Endothelial cell (in vitro differentiated cells): ENCODE data around the gene LRIG3. TPM values are rescaled to one million over a fixed set of nuclear protein-coding genes. Genes with fewer than 3 reads are reported as not detected.

Source experiments
- DNase-seq: peaks from one replicate; pipeline ENCODE4 v3.0.0; 2021; ENCODE audit warnings: low spot score
- H3K27ac Mint-ChIP-seq: one replicate; pipeline ENCODE4 v1.8.0; 2021; ENCODE audit warnings: mixed read lengths, inconsistent platforms; ENCODE audit not compliant: unreplicated experiment
- H3K27me3 Mint-ChIP-seq: one replicate; pipeline ENCODE4 v1.8.0; 2021; ENCODE audit warnings: mild to moderate bottlenecking, moderate library complexity, mixed read lengths, inconsistent platforms; ENCODE audit not compliant: unreplicated experiment
- H3K36me3 Mint-ChIP-seq: one replicate; pipeline ENCODE4 v1.8.0; 2021; ENCODE audit warnings: mild to moderate bottlenecking, low read depth, mixed read lengths, inconsistent platforms; ENCODE audit not compliant: unreplicated experiment
- H3K4me1 Mint-ChIP-seq: one replicate; pipeline ENCODE4 v1.8.0; 2021; ENCODE audit warnings: mild to moderate bottlenecking, mixed read lengths, inconsistent platforms; ENCODE audit not compliant: unreplicated experiment
- H3K4me3 Mint-ChIP-seq: one replicate; pipeline ENCODE4 v1.8.0; 2021; ENCODE audit warnings: mild to moderate bottlenecking, mixed read lengths, inconsistent platforms; ENCODE audit not compliant: unreplicated experiment
- H3K9me3 Mint-ChIP-seq: one replicate; pipeline ENCODE4 v1.8.0; 2021; ENCODE audit warnings: mixed read lengths, inconsistent platforms; ENCODE audit not compliant: unreplicated experiment
- total RNA-seq: library from RNA; stranded (reverse); fragmentation: NEBNext Ultra II Directional; extraction: Animal tissue kit (Norgen Biotek cat#: 25700); gene quantifications from one replicate; pipeline ENCODE4 v1.2.1, GENCODE V29; 2021; ENCODE audit not compliant: unreplicated experiment
- TF ChIP-seq, protein P1 (sequence below): fragments of 200-600 bp; sonication (generic); IDR thresholded peaks from one replicate; pipeline ENCODE4 v1.5.0; 2021; ENCODE audit warnings: antibody characterized with exemption; ENCODE audit not compliant: unreplicated experiment

The LRIG3 gene
- total RNA-seq, 1 donor from 2014 or later, result 103 TPM

DNA sequence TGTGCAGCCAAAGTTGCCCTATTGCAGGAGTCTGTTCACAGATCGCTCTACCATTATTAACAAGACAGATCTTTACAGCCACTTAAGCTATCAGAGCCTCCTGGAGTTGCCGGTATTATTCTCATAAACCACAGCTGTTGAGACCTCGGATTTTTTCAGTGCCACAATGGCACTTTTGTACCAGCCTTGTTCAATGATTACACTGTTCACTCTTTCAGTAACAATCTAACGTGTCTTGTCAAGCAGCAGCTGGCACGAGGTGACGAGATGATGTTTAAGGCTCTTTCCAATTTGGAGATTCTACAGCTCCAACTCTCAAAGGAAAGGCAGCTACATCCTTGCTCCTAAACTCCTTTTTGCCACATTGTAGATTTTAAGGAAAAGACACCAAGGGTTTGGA, 30.7 kb downstream of the LRIG3 start:
- Mint-ChIP-seq H3K9me3 (no peaks in the 10 kb centered on the region), H3K27me3 (no peaks in the 10 kb centered on the region), H3K27ac (no peak overlapping the region), H3K36me3 (peaks cover 53% of the 10 kb centered on the region), H3K4me3 (no peak overlapping the region), H3K4me1 (peaks cover 7% of the 10 kb centered on the region)
- TF ChIP-seq, protein P1, sequence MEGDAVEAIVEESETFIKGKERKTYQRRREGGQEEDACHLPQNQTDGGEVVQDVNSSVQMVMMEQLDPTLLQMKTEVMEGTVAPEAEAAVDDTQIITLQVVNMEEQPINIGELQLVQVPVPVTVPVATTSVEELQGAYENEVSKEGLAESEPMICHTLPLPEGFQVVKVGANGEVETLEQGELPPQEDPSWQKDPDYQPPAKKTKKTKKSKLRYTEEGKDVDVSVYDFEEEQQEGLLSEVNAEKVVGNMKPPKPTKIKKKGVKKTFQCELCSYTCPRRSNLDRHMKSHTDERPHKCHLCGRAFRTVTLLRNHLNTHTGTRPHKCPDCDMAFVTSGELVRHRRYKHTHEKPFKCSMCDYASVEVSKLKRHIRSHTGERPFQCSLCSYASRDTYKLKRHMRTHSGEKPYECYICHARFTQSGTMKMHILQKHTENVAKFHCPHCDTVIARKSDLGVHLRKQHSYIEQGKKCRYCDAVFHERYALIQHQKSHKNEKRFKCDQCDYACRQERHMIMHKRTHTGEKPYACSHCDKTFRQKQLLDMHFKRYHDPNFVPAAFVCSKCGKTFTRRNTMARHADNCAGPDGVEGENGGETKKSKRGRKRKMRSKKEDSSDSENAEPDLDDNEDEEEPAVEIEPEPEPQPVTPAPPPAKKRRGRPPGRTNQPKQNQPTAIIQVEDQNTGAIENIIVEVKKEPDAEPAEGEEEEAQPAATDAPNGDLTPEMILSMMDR, result no peak
- no peak for DNase-seq

DNA sequence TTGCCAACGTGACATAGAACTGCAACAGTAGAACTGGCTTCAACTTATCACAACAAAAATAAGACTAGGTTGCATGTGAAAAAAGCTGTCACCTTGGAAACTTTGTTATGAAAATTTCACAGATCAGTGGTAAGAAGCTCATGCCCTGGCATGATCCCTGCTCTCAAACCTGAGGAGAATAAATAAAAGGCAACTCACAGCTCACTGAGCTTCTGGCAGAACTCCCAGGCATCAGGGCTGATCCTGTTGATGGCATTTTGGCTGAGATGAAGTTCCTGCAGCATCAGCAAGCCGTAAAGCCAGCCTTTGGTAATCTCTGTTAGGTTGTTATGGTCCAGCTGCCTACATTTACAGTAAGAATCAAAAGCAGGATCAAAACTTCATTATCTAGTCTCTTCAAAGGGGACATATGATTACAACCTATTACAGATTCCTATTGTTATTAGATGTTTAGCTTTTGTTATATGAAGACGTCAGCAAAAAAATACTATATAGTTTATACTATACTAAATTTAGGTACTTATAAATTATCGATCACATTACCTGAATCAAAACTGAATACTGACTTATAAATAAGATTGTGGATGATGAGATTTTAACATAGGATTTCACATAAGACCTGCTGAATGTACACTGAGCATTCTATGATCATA, 32.0 kb downstream of the LRIG3 start:
- Mint-ChIP-seq H3K9me3 (no peaks in the 10 kb centered on the region), H3K27ac (no peak overlapping the region), H3K4me3 (peak overlapping the region; percentile 29), H3K27me3 (no peaks in the 10 kb centered on the region), H3K36me3 (peaks cover 60% of the 10 kb centered on the region), H3K4me1 (peaks cover 7% of the 10 kb centered on the region)
- TF ChIP-seq, protein P1, result no peak
- no peak for DNase-seq

DNA sequence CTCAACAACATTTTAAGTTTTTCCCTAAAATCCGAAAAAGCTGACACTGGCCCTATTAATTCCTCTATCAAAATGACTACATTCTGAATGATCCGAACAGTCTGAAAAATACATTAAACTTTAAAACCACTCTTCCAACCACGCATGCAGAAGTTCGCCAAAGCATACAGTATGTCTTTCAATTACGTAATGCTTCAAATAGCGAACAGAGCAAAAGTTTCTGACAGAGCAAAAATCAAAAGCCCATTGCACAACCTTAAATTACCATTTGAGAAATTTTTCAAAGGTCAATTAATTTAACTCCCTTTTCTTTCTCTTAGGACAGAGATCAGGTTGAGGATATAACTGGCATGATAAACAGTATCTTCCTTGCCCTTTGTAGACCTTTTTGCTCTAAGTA, 33.2 kb downstream of the LRIG3 start:
- Mint-ChIP-seq H3K27me3 (no peaks in the 10 kb centered on the region), H3K4me3 (no peak overlapping the region), H3K4me1 (peaks cover 7% of the 10 kb centered on the region), H3K9me3 (no peaks in the 10 kb centered on the region), H3K27ac (no peak overlapping the region), H3K36me3 (peaks cover 61% of the 10 kb centered on the region)
- TF ChIP-seq, protein P1, result no peak
- DNase-seq, result no peak

DNA sequence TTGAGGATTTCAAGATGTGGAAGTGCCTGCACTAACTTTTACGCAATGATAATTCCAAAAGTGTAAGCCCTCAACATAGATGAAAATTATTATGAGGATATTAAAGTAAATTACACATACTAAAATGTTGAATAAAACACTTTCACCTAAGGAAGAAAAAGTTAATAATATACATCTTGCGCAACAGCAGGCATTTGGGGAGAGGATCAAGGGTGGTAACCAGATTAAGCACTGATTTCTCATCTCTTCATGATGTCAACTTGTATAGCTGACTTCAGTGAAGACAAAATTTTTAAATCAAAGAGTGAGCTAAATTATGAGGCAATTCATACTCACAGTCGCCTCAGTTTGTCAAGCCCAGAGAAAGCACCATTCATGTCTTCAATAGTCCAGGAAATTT, 33.8 kb downstream of the LRIG3 start:
- H3K36me3 Mint-ChIP-seq, result peaks cover 62% of the 10 kb centered on the region
- H3K27ac Mint-ChIP-seq, result no peak overlapping the region
- H3K9me3 Mint-ChIP-seq, result no peaks in the 10 kb centered on the region
- TF ChIP-seq, protein P1, result no peak
- peak overlapping the region; percentile 6 for H3K4me3 Mint-ChIP-seq
- peaks cover 7% of the 10 kb centered on the region for H3K4me1 Mint-ChIP-seq
- H3K27me3 Mint-ChIP-seq, result no peaks in the 10 kb centered on the region
- no peak for DNase-seq

DNA sequence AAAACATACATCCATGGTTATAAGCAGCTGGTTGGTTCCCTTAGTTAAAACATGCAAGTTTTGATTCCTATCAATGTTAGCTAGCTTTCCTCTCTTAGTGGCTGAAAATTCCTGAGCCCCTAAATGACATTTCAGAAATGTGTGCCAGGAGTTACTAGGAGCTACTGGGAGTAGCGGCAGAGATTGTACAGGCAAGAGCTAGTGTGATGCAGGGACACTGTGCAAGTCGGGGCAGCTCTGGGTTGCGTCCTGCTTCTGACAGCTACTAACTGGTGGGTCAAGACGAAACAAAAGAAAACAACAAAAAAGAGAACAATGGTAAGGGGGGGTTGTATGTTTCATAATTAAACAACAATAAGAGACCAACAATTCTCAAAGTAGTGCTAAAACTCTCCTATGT, 35.4 kb downstream of the LRIG3 start:
- peaks cover 71% of the 10 kb centered on the region for H3K36me3 Mint-ChIP-seq
- no peaks in the 10 kb centered on the region for H3K9me3 Mint-ChIP-seq
- TF ChIP-seq, protein P1, result no peak
- no peak overlapping the region for H3K4me3 Mint-ChIP-seq
- no peak for DNase-seq
- no peak overlapping the region for H3K27ac Mint-ChIP-seq
- H3K4me1 Mint-ChIP-seq, result peaks cover 7% of the 10 kb centered on the region
- H3K27me3 Mint-ChIP-seq, result no peaks in the 10 kb centered on the region
